Natural killer cell treated with Interleukin-12 subunit alpha and Interleukin-12 subunit beta and Interleukin-15 and Interleukin-18, amount 100 ng/mL, for 72 hours (primary cell): ENCODE results near the gene CERS6. TPM values are rescaled to one million over a fixed set of nuclear protein-coding genes. Genes with fewer than 3 reads are reported as not detected.

Source experiments
- ATAC-seq, 2 donors: fragments of 150-1000 bp; cut with Tn5 transposase in 1 of 2; sonication (Bioruptor Pico), chemical (Tn5 transposase) in 1 of 2; 2 replicates each; pipeline ENCODE4 v1.10.0; 2021
- DNase-seq: peaks from one replicate; pipeline ENCODE4 v3.0.0; 2022; ENCODE audit warnings: low spot score
- H3K27ac Mint-ChIP-seq, 2 donors: 1 replicate in 1 of 2; 2 replicates in 1 of 2; pipeline ENCODE4 v1.8.0; 2022; ENCODE audit warnings: mixed read lengths in 2 of 2, mild to moderate bottlenecking in 1 of 2, moderate library complexity in 1 of 2
- H3K27me3 Mint-ChIP-seq, 2 donors: 1 replicate in 1 of 2; 2 replicates in 1 of 2; pipeline ENCODE4 v1.8.0; 2022; ENCODE audit warnings: mixed read lengths in 2 of 2
- H3K36me3 Mint-ChIP-seq: one replicate; pipeline ENCODE4 v1.8.0; 2022; ENCODE audit warnings: mixed read lengths
- H3K4me1 Mint-ChIP-seq, 2 donors: 1 replicate in 1 of 2; 2 replicates in 1 of 2; pipeline ENCODE4 v1.8.0; 2022; ENCODE audit warnings: low read depth in 2 of 2, mixed read lengths in 2 of 2, mild to moderate bottlenecking in 1 of 2
- H3K4me3 Mint-ChIP-seq: one replicate; pipeline ENCODE4 v1.8.0; 2022; ENCODE audit warnings: mixed read lengths
- H3K9me3 Mint-ChIP-seq: 2 replicates; pipeline ENCODE4 v1.8.0; 2022; ENCODE audit warnings: mixed read lengths
- total RNA-seq, 2 donors: library from RNA; stranded (reverse); gene quantifications; one replicate each; pipeline ENCODE4 v1.2.3, GENCODE V29; 2022

The CERS6 gene
- total RNA-seq, 2 donors from 2014 or later, result 17.8 to 19.5 TPM

GRCh38 chr2:168717790-168718502 is 261.9 kb downstream of the CERS6 start:
- H3K9me3 Mint-ChIP-seq, result no peaks in the 10 kb centered on the region
- H3K27ac Mint-ChIP-seq, result peak overlapping the region in 1 of 2 donors; percentile 42
- H3K36me3 Mint-ChIP-seq, result peaks cover 7% of the 10 kb centered on the region
- no peak for DNase-seq
- H3K4me3 Mint-ChIP-seq, result peak overlapping the region; percentile 5
- H3K4me1 Mint-ChIP-seq, result peaks cover 24 to 28% of the 10 kb centered on the region in 2 donors
- no peaks in the 10 kb centered on the region for H3K27me3 Mint-ChIP-seq
- ATAC-seq, result peak; percentile 73 to 86

- Mint-ChIP-seq H3K27ac (no peak overlapping the region), H3K27me3 (no peaks in the 10 kb centered on the region), H3K4me3 (no peak overlapping the region)
Observed at GRCh38 chr2:168718622-168719021, 262.6 kb downstream of the CERS6 start.

GRCh38 chr2:168719446-168719845 is 263.4 kb downstream of the CERS6 start:
- no peak overlapping the region for H3K4me3 Mint-ChIP-seq
- DNase-seq, result no peak
- H3K4me1 Mint-ChIP-seq, result peaks cover 32 to 41% of the 10 kb centered on the region in 2 donors
- H3K27me3 Mint-ChIP-seq, result no peaks in the 10 kb centered on the region
- H3K36me3 Mint-ChIP-seq, result peaks cover 14% of the 10 kb centered on the region
- no peaks in the 10 kb centered on the region for H3K9me3 Mint-ChIP-seq
- no peak for ATAC-seq
- H3K27ac Mint-ChIP-seq, result no peak overlapping the region

More at GRCh38 chr2:168718622-168719021, 262.6 kb downstream of the CERS6 start:
- no peaks in the 10 kb centered on the region for H3K9me3 Mint-ChIP-seq
- no peak for DNase-seq
- H3K4me1 Mint-ChIP-seq, result peaks cover 30 to 35% of the 10 kb centered on the region in 2 donors
- H3K36me3 Mint-ChIP-seq, result peaks cover 14% of the 10 kb centered on the region
- ATAC-seq, result no peak

- Mint-ChIP-seq H3K27me3 (no peaks in the 10 kb centered on the region), H3K4me3 (no peak overlapping the region), H3K9me3 (no peaks in the 10 kb centered on the region), H3K27ac (peak overlapping the region in 1 of 2 donors; percentile 73), H3K36me3 (peaks cover 14% of the 10 kb centered on the region), H3K4me1 (peaks cover 26 to 31% of the 10 kb centered on the region in 2 donors)
- ATAC-seq, result no peak
- no peak for DNase-seq
Observed at GRCh38 chr2:168722592-168722991, 266.5 kb downstream of the CERS6 start.

- peaks cover 14% of the 10 kb centered on the region for H3K36me3 Mint-ChIP-seq
Observed at GRCh38 chr2:168723275-168723899, 267.3 kb downstream of the CERS6 start.

GRCh38 chr2:168726375-168726774 is 270.3 kb downstream of the CERS6 start:
- Mint-ChIP-seq H3K36me3 (peaks cover 14% of the 10 kb centered on the region), H3K4me1 (peaks cover 14 to 18% of the 10 kb centered on the region in 2 donors), H3K27me3 (no peaks in the 10 kb centered on the region), H3K9me3 (no peaks in the 10 kb centered on the region), H3K4me3 (no peak overlapping the region), H3K27ac (no peak overlapping the region)
- ATAC-seq (no peak), DNase-seq (no peak)

More at GRCh38 chr2:168723275-168723899, 267.3 kb downstream of the CERS6 start:
- no peak for DNase-seq
- H3K4me3 Mint-ChIP-seq, result peak overlapping the region; percentile 54
- H3K27ac Mint-ChIP-seq, result peak overlapping the region in 1 of 2 donors; percentile 73
- peak in 1 of 2 donors; percentile 63 for ATAC-seq
- peaks cover 18 to 23% of the 10 kb centered on the region in 2 donors for H3K4me1 Mint-ChIP-seq
- H3K9me3 Mint-ChIP-seq, result no peaks in the 10 kb centered on the region
- H3K27me3 Mint-ChIP-seq, result no peaks in the 10 kb centered on the region

- H3K27ac Mint-ChIP-seq, result no peak overlapping the region
- H3K4me1 Mint-ChIP-seq, result peaks cover 7 to 12% of the 10 kb centered on the region in 2 donors
- no peaks in the 10 kb centered on the region for H3K9me3 Mint-ChIP-seq
- H3K4me3 Mint-ChIP-seq, result no peak overlapping the region
- peaks cover 6% of the 10 kb centered on the region for H3K36me3 Mint-ChIP-seq
- no peaks in the 10 kb centered on the region for H3K27me3 Mint-ChIP-seq
- no peak for ATAC-seq
- DNase-seq, result no peak
Observed at GRCh38 chr2:168727904-168728470, 271.9 kb downstream of the CERS6 start.

GRCh38 chr2:168729455-168729854 is 273.4 kb downstream of the CERS6 start:
- Mint-ChIP-seq H3K36me3 (no peaks in the 10 kb centered on the region), H3K4me3 (no peak overlapping the region), H3K9me3 (no peaks in the 10 kb centered on the region), H3K27ac (no peak overlapping the region), H3K4me1 (no peaks in the 10 kb centered on the region), H3K27me3 (no peaks in the 10 kb centered on the region)
- DNase-seq (no peak), ATAC-seq (no peak)

- Mint-ChIP-seq H3K27ac (no peak overlapping the region), H3K36me3 (no peaks in the 10 kb centered on the region), H3K9me3 (no peaks in the 10 kb centered on the region), H3K4me3 (no peak overlapping the region), H3K4me1 (no peaks in the 10 kb centered on the region), H3K27me3 (no peaks in the 10 kb centered on the region)
- ATAC-seq (no peak), DNase-seq (no peak)
Observed at GRCh38 chr2:168730344-168730743, 274.3 kb downstream of the CERS6 start.

- Mint-ChIP-seq H3K36me3 (no peaks in the 10 kb centered on the region), H3K4me1 (no peaks in the 10 kb centered on the region)
Observed at GRCh38 chr2:168731002-168731401, 274.9 kb downstream of the CERS6 start.

GRCh38 chr2:168731616-168732015 is 275.5 kb downstream of the CERS6 start:
- no peak for DNase-seq
- no peak overlapping the region for H3K4me3 Mint-ChIP-seq
- no peak for ATAC-seq
- no peaks in the 10 kb centered on the region for H3K36me3 Mint-ChIP-seq
- H3K27me3 Mint-ChIP-seq, result no peaks in the 10 kb centered on the region
- H3K9me3 Mint-ChIP-seq, result no peaks in the 10 kb centered on the region
- peaks cover 0 to 3% of the 10 kb centered on the region in 2 donors for H3K4me1 Mint-ChIP-seq
- H3K27ac Mint-ChIP-seq, result no peak overlapping the region

More at GRCh38 chr2:168731002-168731401, 274.9 kb downstream of the CERS6 start:
- ATAC-seq, result no peak
- H3K9me3 Mint-ChIP-seq, result no peaks in the 10 kb centered on the region
- H3K4me3 Mint-ChIP-seq, result no peak overlapping the region
- no peak overlapping the region for H3K27ac Mint-ChIP-seq
- no peak for DNase-seq
- no peaks in the 10 kb centered on the region for H3K27me3 Mint-ChIP-seq

GRCh38 chr2:168732100-168732499 is 276.0 kb downstream of the CERS6 start:
- no peak overlapping the region for H3K4me3 Mint-ChIP-seq
- H3K4me1 Mint-ChIP-seq, result peaks cover 0 to 7% of the 10 kb centered on the region in 2 donors
- H3K27ac Mint-ChIP-seq, result no peak overlapping the region
- DNase-seq (no peak), ATAC-seq (no peak)
- H3K36me3 Mint-ChIP-seq, result no peaks in the 10 kb centered on the region
- H3K27me3 Mint-ChIP-seq, result no peaks in the 10 kb centered on the region
- H3K9me3 Mint-ChIP-seq, result no peaks in the 10 kb centered on the region

GRCh38 chr2:168732506-168732905 is 276.4 kb downstream of the CERS6 start:
- Mint-ChIP-seq H3K27ac (no peak overlapping the region), H3K27me3 (no peaks in the 10 kb centered on the region), H3K9me3 (no peaks in the 10 kb centered on the region), H3K36me3 (no peaks in the 10 kb centered on the region), H3K4me1 (peaks cover 3 to 10% of the 10 kb centered on the region in 2 donors), H3K4me3 (no peak overlapping the region)
- DNase-seq (no peak), ATAC-seq (no peak)

- Mint-ChIP-seq H3K27me3 (no peaks in the 10 kb centered on the region), H3K4me1 (peaks cover 17 to 21% of the 10 kb centered on the region in 2 donors), H3K9me3 (no peaks in the 10 kb centered on the region), H3K4me3 (no peak overlapping the region), H3K27ac (no peak overlapping the region), H3K36me3 (no peaks in the 10 kb centered on the region)
- DNase-seq, result no peak
- ATAC-seq, result no peak
Observed at GRCh38 chr2:168734199-168734760, 278.2 kb downstream of the CERS6 start.
